BLaER1 treated with 17β-estradiol and CSF1 and Interleukin-3, amounts not matched to agents 10 nM and 100 nM (cell line): Measurements from ENCODE around the gene NFX1.

Experiments
- H3K27ac ChIP-seq, 11 experiments: shearing (Covaris generic); formaldehyde crosslinking; 2 replicates each; pipeline ENCODE4 v1.8.1; 2022
- H3K27me3 ChIP-seq, 11 experiments: shearing (Covaris generic); formaldehyde crosslinking; 2 replicates each; pipeline ENCODE4 v1.8.1; 2022
- H3K36me3 ChIP-seq, 11 experiments: shearing (Covaris generic); formaldehyde crosslinking; 2 replicates each; pipeline ENCODE4 v1.8.1; 2022
- H3K4me1 ChIP-seq, 10 experiments: shearing (Covaris generic); formaldehyde crosslinking; 2 replicates each; pipeline ENCODE4 v1.8.1; 2022
- H3K4me2 ChIP-seq, 11 experiments: shearing (Covaris generic); formaldehyde crosslinking; 2 replicates each; pipeline ENCODE4 v1.8.1; 2022
- H3K4me3 ChIP-seq, 10 experiments: shearing (Covaris generic); formaldehyde crosslinking; 2 replicates each; pipeline ENCODE4 v1.8.1; 2022
- H3K9ac ChIP-seq, 11 experiments: shearing (Covaris generic); formaldehyde crosslinking; 2 replicates each; pipeline ENCODE4 v1.8.1; 2022
- H3K9me3 ChIP-seq, 11 experiments: shearing (Covaris generic); formaldehyde crosslinking; replicated peaks in 1 of 11; 2 replicates each; pipeline ENCODE4 v1.8.1; 2022
- H4K20me1 ChIP-seq, 11 experiments: shearing (Covaris generic); formaldehyde crosslinking; 2 replicates each; pipeline ENCODE4 v1.8.1; 2022
- Cebpa-rat ChIP-seq, 11 experiments: shearing (Covaris generic); IDR thresholded peaks; 2 replicates each; pipeline ENCODE4 v1.8.1; 2022

NFX1 gene

GRCh38 chr9:33249983-33250382, 40.3 kb upstream of the NFX1 start:
- H3K9me3 ChIP-seq, result no peaks in the 10 kb centered on the region
- no peak for TF ChIP-seq Cebpa-rat (IDR thresholded peaks at IDR 0.05)
- peak overlapping the region; percentile 56 to 77 (median 71) for H3K4me2 ChIP-seq
- H3K27ac ChIP-seq, result peak overlapping the region in 7 of 11 experiments; percentile 15 to 72 (median 41); a peak in 11 of 22 replicates
- no peaks in the 10 kb centered on the region for H3K27me3 ChIP-seq
- peaks cover 33 to 62% (median 48%) of the 10 kb centered on the region in 11 experiments for H3K36me3 ChIP-seq
- H4K20me1 ChIP-seq, result peaks cover 0 to 23% (median 0%) of the 10 kb centered on the region in 11 experiments; a peak in 7 of 22 replicates
- peaks cover 36 to 53% (median 39%) of the 10 kb centered on the region in 10 experiments for H3K4me1 ChIP-seq
- H3K9ac ChIP-seq, result peak overlapping the region in 5 of 11 experiments; percentile 19 to 66 (median 37); a peak in 7 of 22 replicates
- H3K4me3 ChIP-seq, result no peak overlapping the region

GRCh38 chr9:33250458-33250995, 39.8 kb upstream of the NFX1 start:
- Histone ChIP-seq H3K4me1 (peaks cover 36 to 53% (median 39%) of the 10 kb centered on the region in 10 experiments), H3K36me3 (peaks cover 38 to 67% (median 54%) of the 10 kb centered on the region in 11 experiments), H4K20me1 (peaks cover 0 to 29% (median 5%) of the 10 kb centered on the region in 11 experiments; a peak in 11 of 22 replicates), H3K27ac (peak overlapping the region in 8 of 11 experiments; percentile 1 to 72 (median 40); a peak in 12 of 22 replicates), H3K9ac (peak overlapping the region in 5 of 11 experiments; percentile 19 to 66 (median 37); a peak in 4 of 22 replicates), H3K4me3 (no peak overlapping the region), H3K4me2 (peak overlapping the region; percentile 56 to 77 (median 71)), H3K9me3 (no peaks in the 10 kb centered on the region), H3K27me3 (no peaks in the 10 kb centered on the region)
- no peak for TF ChIP-seq Cebpa-rat (IDR thresholded peaks at IDR 0.05)

DNA sequence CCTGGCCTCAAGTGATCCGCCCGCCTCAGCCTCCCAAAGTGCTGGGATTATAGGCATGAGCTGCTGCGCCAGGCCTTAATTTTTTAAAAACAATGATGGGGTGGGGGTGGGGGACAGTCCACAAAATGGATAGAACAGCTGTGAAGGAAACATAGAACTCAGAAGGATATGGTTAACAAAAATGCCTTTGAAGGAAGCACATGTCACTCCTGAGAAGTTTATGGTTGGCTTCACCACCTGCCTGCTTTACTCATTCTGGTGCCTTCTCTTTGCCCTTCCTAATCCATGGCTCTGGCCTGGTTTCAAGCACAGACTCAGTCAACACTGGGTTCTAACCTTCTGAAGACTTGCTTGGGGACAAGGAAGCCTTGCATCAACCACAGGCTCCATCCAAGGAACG, 36.1 kb upstream of the NFX1 start:
- no peaks in the 10 kb centered on the region for H3K9me3 ChIP-seq
- H3K9ac ChIP-seq, result no peak overlapping the region
- peaks cover 21 to 49% (median 24%) of the 10 kb centered on the region in 10 experiments for H3K4me1 ChIP-seq
- no peak overlapping the region for H3K4me3 ChIP-seq
- H4K20me1 ChIP-seq, result peaks cover 0 to 55% (median 24%) of the 10 kb centered on the region in 11 experiments; a peak in 16 of 22 replicates
- no peak overlapping the region for H3K4me2 ChIP-seq
- no peak for TF ChIP-seq Cebpa-rat (IDR thresholded peaks at IDR 0.05)
- H3K36me3 ChIP-seq, result peaks cover 75 to 94% (median 83%) of the 10 kb centered on the region in 11 experiments
- H3K27ac ChIP-seq, result no peak overlapping the region
- H3K27me3 ChIP-seq, result no peaks in the 10 kb centered on the region

DNA sequence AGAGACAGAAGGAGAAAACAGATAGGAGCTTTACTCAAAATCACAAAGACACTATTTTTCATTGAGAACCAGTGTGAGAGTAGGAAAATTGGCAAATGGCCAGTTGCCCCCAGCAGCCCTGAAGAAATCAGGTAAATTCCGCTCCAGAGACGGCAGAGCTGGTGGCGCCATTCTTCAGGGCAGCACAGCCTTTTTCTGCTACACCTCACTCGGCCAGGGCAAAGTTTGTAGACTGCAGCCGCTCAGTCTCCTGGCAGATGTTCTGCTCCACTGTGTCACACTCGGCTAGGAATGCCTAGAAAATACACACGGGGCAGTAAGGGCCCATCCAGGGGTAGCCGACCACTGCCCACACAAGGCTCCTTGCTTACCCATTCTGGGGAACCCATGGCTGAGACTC, 35.3 kb upstream of the NFX1 start:
- Histone ChIP-seq H3K4me3 (no peak overlapping the region), H3K9ac (no peak overlapping the region), H3K9me3 (no peaks in the 10 kb centered on the region), H3K27me3 (no peaks in the 10 kb centered on the region), H3K4me1 (peaks cover 13 to 48% (median 16%) of the 10 kb centered on the region in 10 experiments), H3K4me2 (no peak overlapping the region), H3K27ac (no peak overlapping the region), H4K20me1 (peaks cover 0 to 57% (median 31%) of the 10 kb centered on the region in 11 experiments; a peak in 16 of 22 replicates), H3K36me3 (peaks cover 81 to 98% (median 87%) of the 10 kb centered on the region in 11 experiments)
- TF ChIP-seq Cebpa-rat (IDR thresholded peaks at IDR 0.05), result no peak

- no peak for TF ChIP-seq Cebpa-rat (IDR thresholded peaks at IDR 0.05)
These were observed 34.8 kb upstream of the NFX1 start for GRCh38 chr9:33255471-33255870.

GRCh38 chr9:33256236-33256635, 34.1 kb upstream of the NFX1 start:
- Histone ChIP-seq H3K9ac (no peak overlapping the region), H3K27me3 (no peaks in the 10 kb centered on the region), H3K4me3 (no peak overlapping the region), H3K27ac (no peak overlapping the region), H4K20me1 (peaks cover 0 to 62% (median 32%) of the 10 kb centered on the region in 11 experiments; a peak in 16 of 22 replicates), H3K4me2 (no peak overlapping the region), H3K4me1 (peaks cover under 1 to 48% (median 4%) of the 10 kb centered on the region in 10 experiments; a peak in 15 of 20 replicates), H3K36me3 (peaks cover 93 to 100% (median 98%) of the 10 kb centered on the region in 11 experiments), H3K9me3 (no peaks in the 10 kb centered on the region)
- no peak for TF ChIP-seq Cebpa-rat (IDR thresholded peaks at IDR 0.05)

More at GRCh38 chr9:33255471-33255870, 34.8 kb upstream of the NFX1 start:
- no peak overlapping the region for H3K9ac ChIP-seq
- peaks cover 8 to 48% (median 12%) of the 10 kb centered on the region in 10 experiments for H3K4me1 ChIP-seq
- H3K27ac ChIP-seq, result no peak overlapping the region
- no peak overlapping the region for H3K4me2 ChIP-seq
- no peak overlapping the region for H3K4me3 ChIP-seq
- peaks cover 0 to 57% (median 32%) of the 10 kb centered on the region in 11 experiments; a peak in 16 of 22 replicates for H4K20me1 ChIP-seq
- H3K9me3 ChIP-seq, result no peaks in the 10 kb centered on the region
- peaks cover 85 to 100% (median 92%) of the 10 kb centered on the region in 11 experiments for H3K36me3 ChIP-seq
- H3K27me3 ChIP-seq, result no peaks in the 10 kb centered on the region

DNA sequence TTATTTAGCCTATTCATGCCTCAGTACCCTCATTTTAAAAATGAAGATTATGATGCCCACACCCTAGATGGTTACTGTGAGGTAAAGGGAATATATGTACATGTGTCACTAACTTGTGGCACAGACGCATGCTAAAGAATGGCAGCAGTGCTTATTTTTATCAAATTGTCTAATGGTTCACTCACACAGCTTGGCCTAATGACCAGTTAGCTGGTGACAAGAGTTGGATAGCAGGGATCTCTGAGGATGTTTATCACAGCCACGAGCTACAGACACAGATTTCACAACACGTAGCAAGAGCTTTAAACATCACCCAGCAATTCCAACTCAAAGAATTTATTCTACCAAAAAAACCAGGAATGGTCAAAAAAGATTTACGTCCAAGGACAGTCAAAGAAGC, 33.0 kb upstream of the NFX1 start:
- Histone ChIP-seq H3K9ac (no peak overlapping the region), H3K4me2 (no peak overlapping the region), H3K36me3 (peaks cover 99 to 100% (median 100%) of the 10 kb centered on the region in 11 experiments), H3K27ac (no peak overlapping the region), H4K20me1 (peaks cover 0 to 72% (median 38%) of the 10 kb centered on the region in 11 experiments; a peak in 17 of 22 replicates), H3K27me3 (no peaks in the 10 kb centered on the region), H3K4me1 (peaks cover 0 to 49% (median 7%) of the 10 kb centered on the region in 10 experiments; a peak in 13 of 20 replicates), H3K4me3 (no peak overlapping the region), H3K9me3 (no peaks in the 10 kb centered on the region)
- TF ChIP-seq Cebpa-rat (IDR thresholded peaks at IDR 0.05), result no peak

GRCh38 chr9:33260372-33260771, 29.9 kb upstream of the NFX1 start:
- Histone ChIP-seq H3K4me1 (peaks cover 11 to 42% (median 18%) of the 10 kb centered on the region in 10 experiments), H3K36me3 (peaks cover 71 to 76% (median 73%) of the 10 kb centered on the region in 11 experiments), H3K9me3 (no peaks in the 10 kb centered on the region), H4K20me1 (peaks cover 11 to 81% (median 50%) of the 10 kb centered on the region in 11 experiments; a peak in 19 of 22 replicates), H3K27me3 (no peaks in the 10 kb centered on the region), H3K27ac (peak overlapping the region in 1 of 11 experiments; percentile 12; a peak in 1 of 22 replicates), H3K9ac (peak overlapping the region in 1 of 11 experiments; percentile 13; a peak in 1 of 22 replicates), H3K4me3 (no peak overlapping the region), H3K4me2 (peak overlapping the region in 2 of 11 experiments; percentile 18 to 25; a peak in 3 of 22 replicates)
- TF ChIP-seq Cebpa-rat (IDR thresholded peaks at IDR 0.05), result no peak
